Measurements from ENCODE around the gene TTC9B.
A peak's percentile ranks its signal among the peaks of the same experiment; 100 is the strongest.

The TTC9B gene

DNA sequence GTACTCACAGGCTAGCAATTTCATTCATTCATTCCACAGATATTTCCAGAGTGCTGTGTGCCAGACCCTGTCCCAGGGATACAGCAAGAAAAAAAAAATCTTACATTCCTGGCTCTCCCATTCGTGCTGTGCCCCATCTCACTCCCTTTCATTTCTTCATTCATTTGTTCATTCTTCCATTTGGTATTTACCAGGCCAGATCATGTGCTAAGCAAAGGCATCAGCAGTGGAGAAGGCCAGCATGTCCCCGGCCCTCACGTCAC, 24.7 kb downstream of the TTC9B start:
- no peak for TF ChIP-seq CTCF (IDR thresholded peaks at IDR 0.05; ENCODE audit: low read depth, low read length)
- H3K4me3 ChIP-seq (replicated peaks in 1 of 2; ENCODE audit: low read depth in 2 of 2, low read length in 2 of 2) = no peak overlapping the region
- peak; percentile 18 for DNase-seq (ENCODE audit: low read depth in 2 of 2)

- peak overlapping the region in 1 of 2 donors; percentile 86 for H3K4me3 ChIP-seq (replicated peaks in 1 of 2; ENCODE audit: low read depth in 2 of 2, low read length in 2 of 2)
- DNase-seq (ENCODE audit: low read depth in 2 of 2) = no peak
- no peak for TF ChIP-seq CTCF (IDR thresholded peaks at IDR 0.05; ENCODE audit: low read depth, low read length)
Measured at GRCh38 chr19:40192758-40193586, 25.2 kb downstream of the TTC9B start.

DNA sequence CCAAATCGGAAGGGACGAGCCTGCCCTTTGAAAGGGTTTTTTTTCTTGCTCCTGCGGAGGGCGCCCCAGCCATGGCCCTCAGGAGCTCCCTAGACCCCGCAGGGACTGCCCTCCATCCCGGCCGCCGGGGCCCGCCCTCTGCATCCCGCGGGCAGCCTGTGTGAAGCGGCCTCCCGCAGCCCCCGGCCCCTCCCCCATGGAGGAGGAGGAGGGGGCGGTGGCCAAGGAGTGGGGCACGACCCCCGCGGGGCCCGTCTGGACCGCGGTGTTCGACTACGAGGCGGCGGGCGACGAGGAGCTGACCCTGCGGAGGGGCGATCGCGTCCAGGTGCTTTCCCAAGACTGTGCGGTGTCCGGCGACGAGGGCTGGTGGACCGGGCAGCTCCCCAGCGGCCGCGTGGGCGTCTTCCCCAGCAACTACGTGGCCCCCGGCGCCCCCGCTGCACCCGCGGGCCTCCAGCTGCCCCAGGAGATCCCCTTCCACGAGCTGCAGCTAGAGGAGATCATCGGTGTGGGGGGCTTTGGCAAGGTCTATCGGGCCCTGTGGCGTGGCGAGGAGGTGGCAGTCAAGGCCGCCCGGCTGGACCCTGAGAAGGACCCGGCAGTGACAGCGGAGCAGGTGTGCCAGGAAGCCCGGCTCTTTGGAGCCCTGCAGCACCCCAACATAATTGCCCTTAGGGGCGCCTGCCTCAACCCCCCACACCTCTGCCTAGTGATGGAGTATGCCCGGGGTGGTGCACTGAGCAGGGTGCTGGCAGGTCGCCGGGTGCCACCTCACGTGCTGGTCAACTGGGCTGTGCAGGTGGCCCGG, 26.1 kb downstream of the TTC9B start:
- DNase-seq (ENCODE audit: low read depth in 2 of 2) = peak in 1 of 2 donors; percentile 35
- peak overlapping the region; percentile 56 to 86 for H3K4me3 ChIP-seq (replicated peaks in 1 of 2; ENCODE audit: low read depth in 2 of 2, low read length in 2 of 2)
- peak; percentile 9 for TF ChIP-seq CTCF (IDR thresholded peaks at IDR 0.05; ENCODE audit: low read depth, low read length)

- peak; percentile 72 to 75 for DNase-seq (ENCODE audit: low read depth in 2 of 2)
- H3K4me3 ChIP-seq (replicated peaks in 1 of 2; ENCODE audit: low read depth in 2 of 2, low read length in 2 of 2) = peak within 1 kb of the TSS; percentile 86 to 88
- TF ChIP-seq CTCF (IDR thresholded peaks at IDR 0.05; ENCODE audit: low read depth, low read length) = no peak
Measured at GRCh38 chr19:40190891-40191835, 27.0 kb downstream of the TTC9B start, which contains the start of gene MAP3K10. MAP3K10 (plus strand) TSS chr19:40191426; CDS start chr19:40192032, 606 bp downstream.

DNA sequence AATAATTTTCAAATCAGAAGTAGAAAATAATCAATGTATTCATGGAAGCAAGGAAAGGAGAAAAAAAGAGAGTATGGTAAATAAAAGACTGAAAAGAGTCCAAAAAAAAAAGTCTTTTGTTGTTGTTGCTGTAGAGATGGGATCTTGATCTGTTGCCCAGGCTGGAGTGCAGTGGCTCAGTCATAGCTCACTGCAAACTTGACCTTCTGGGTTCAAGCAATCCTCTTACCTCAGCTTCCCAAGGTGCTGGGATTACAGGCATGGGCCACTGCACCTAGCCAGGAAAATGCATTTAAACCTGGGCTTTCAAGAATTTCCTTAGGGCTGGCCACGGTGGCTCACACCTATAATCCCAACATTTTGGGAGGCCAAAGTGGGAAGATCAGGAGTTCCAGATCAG, 33.9 kb downstream of the TTC9B start:
- no peak for DNase-seq (ENCODE audit: low read depth in 2 of 2)
- no peak for TF ChIP-seq CTCF (IDR thresholded peaks at IDR 0.05; ENCODE audit: low read depth, low read length)
- no peak overlapping the region for H3K4me3 ChIP-seq (replicated peaks in 1 of 2; ENCODE audit: low read depth in 2 of 2, low read length in 2 of 2)

- DNase-seq (ENCODE audit: low read depth in 2 of 2) = no peak
- TF ChIP-seq CTCF (IDR thresholded peaks at IDR 0.05; ENCODE audit: low read depth, low read length) = no peak
Measured at GRCh38 chr19:40178756-40179155, 39.4 kb downstream of the TTC9B start.

More at GRCh38 chr19:40178756-40179155, 39.4 kb downstream of the TTC9B start:
- no peak overlapping the region for H3K4me3 ChIP-seq (replicated peaks in 1 of 2; ENCODE audit: low read depth in 2 of 2, low read length in 2 of 2)

Data from cardiac fibroblast (primary cell).